ENCODE results near the gene RPTOR. TPM values are rescaled to one million over a fixed set of nuclear protein-coding genes. Genes with fewer than 3 reads are reported as not detected.

RPTOR gene
- polyA plus RNA-seq, 1 of the 3 experiments (the other 2 are of a cell fraction), result 14.9 TPM

DNA sequence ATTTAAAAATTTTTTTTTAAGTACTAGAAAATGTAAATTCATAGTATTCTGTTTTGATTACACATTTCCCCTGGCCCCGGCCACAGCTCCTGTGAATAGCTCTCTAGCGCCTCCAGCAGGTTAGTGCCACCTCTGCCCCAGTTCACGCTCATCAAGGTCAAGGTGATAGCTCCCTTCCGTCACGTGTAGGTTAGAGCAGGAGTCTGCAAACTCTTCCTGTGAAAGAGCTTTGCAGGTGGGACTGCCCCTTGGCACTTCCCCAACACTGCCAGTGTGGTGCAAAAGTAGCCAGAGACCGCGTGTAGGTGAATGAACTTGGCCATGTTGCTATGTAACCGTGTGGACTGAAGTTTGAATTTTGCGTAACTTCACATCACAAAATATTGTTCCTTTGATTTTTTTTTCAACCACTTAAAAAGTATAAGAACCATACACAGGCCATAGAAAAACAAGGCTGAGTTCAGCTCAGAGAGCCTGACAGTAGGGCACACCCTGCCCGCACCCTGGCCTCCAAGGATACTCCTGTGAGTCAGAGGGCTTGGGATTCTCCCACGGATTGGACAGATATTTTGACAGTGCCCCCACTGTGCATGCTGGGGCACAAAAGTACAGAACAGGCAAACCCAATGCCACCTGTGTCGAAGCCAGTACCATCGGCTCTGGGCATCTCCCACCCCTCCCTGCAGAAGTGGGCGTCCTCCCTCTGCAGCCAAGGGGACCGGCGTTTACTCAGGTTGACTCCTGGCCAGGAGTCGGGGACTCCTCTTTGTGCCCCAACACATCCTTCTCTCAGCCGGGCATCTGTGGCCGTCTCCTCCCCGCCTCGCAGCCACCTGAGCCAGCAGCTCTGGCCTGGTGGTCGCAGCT is 355.0 kb downstream of the RPTOR start:
- Histone ChIP-seq H3K4me2 (no peak overlapping the region), H3K79me2 (ENCODE audit: insufficient read depth) (no peaks in the 10 kb centered on the region), H3K9ac (no peak overlapping the region), H3K9me2 (no peaks in the 10 kb centered on the region), H4K20me1 (ENCODE audit: insufficient read depth) (no peaks in the 10 kb centered on the region), H3K9me3 (no peaks in the 10 kb centered on the region), H2AFZ (ENCODE audit: low read depth) (no peak overlapping the region), H3K4me3 (ENCODE audit: low read depth in 2 of 2, low read length in 1 of 2) (no peak overlapping the region), H3K4me1 (ENCODE audit: control insufficient read depth in 1 of 2, insufficient read depth in 2 of 2, low read depth in 1 of 2, low read length in 1 of 2) (no peaks in the 10 kb centered on the region), H3K27me3 (ENCODE audit: insufficient read depth) (no peaks in the 10 kb centered on the region), H3K27ac (ENCODE audit: low read depth in 2 of 2, low read length in 1 of 2) (no peak overlapping the region), H3K36me3 (replicated peaks in 1 of 2; ENCODE audit: control insufficient read depth in 1 of 2, insufficient read depth in 2 of 2, low read length in 1 of 2) (peaks cover 3 to 43% of the 10 kb centered on the region in 2 experiments), H3F3A (replicated peaks; ENCODE audit: insufficient read depth) (no peaks in the 10 kb centered on the region)
- ChIA-PET CTCF (interaction anchor here (0.6 to 5.2 kb wide), 39 partner anchors 11 to 476 kb away, joined by 3 to 45 read pairs (median 5); no protein-coding TSS in a partner anchor), POLR2A (interaction anchor here (0.6 kb wide), 1 partner anchor 30 kb away, joined by 3 read pairs; no protein-coding TSS in a partner anchor)
- DNase-seq, result peak; percentile 87
- TF ChIP-seq JUND (IDR thresholded peaks at IDR 0.05), result no peak
- TF ChIP-seq FOXM1 (IDR thresholded peaks at IDR 0.05; ENCODE audit: low read depth), result no peak
- no peak for TF ChIP-seq YY1 (IDR thresholded peaks at IDR 0.05; ENCODE audit: low read depth)
- TF ChIP-seq RFX5 (IDR thresholded peaks at IDR 0.05; ENCODE audit: low read length), result no peak
- no peak for TF ChIP-seq GATA2 (CRISPR knock-in tag; IDR thresholded peaks at IDR 0.05)
- no peak for TF ChIP-seq RXRA (IDR thresholded peaks at IDR 0.05; ENCODE audit: borderline replicate concordance, low read depth)
- TF ChIP-seq GABPA (IDR thresholded peaks at IDR 0.05; ENCODE audit: low read depth), result no peak
- peak; percentile 78 for TF ChIP-seq RAD21 (IDR thresholded peaks at IDR 0.05; ENCODE audit: low read length)
- TF ChIP-seq EZH2phosphoT487 (IDR thresholded peaks at IDR 0.05; ENCODE audit: borderline replicate concordance, low read depth), result no peak
- TF ChIP-seq, protein P1, sequence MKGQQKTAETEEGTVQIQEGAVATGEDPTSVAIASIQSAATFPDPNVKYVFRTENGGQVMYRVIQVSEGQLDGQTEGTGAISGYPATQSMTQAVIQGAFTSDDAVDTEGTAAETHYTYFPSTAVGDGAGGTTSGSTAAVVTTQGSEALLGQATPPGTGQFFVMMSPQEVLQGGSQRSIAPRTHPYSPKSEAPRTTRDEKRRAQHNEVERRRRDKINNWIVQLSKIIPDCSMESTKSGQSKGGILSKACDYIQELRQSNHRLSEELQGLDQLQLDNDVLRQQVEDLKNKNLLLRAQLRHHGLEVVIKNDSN (IDR thresholded peaks at IDR 0.05; ENCODE audit: borderline replicate concordance, low read depth), result no peak
- TF ChIP-seq, protein P2, sequence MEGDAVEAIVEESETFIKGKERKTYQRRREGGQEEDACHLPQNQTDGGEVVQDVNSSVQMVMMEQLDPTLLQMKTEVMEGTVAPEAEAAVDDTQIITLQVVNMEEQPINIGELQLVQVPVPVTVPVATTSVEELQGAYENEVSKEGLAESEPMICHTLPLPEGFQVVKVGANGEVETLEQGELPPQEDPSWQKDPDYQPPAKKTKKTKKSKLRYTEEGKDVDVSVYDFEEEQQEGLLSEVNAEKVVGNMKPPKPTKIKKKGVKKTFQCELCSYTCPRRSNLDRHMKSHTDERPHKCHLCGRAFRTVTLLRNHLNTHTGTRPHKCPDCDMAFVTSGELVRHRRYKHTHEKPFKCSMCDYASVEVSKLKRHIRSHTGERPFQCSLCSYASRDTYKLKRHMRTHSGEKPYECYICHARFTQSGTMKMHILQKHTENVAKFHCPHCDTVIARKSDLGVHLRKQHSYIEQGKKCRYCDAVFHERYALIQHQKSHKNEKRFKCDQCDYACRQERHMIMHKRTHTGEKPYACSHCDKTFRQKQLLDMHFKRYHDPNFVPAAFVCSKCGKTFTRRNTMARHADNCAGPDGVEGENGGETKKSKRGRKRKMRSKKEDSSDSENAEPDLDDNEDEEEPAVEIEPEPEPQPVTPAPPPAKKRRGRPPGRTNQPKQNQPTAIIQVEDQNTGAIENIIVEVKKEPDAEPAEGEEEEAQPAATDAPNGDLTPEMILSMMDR (IDR thresholded peaks at IDR 0.05), result peak; percentile 89
- no peak for TF ChIP-seq NFIC (IDR thresholded peaks at IDR 0.05; ENCODE audit: borderline replicate concordance)
- TF ChIP-seq POLR2AphosphoS5 (IDR thresholded peaks at IDR 0.05; ENCODE audit: low read depth, low read length), result no peak
- TF ChIP-seq, protein P3, sequence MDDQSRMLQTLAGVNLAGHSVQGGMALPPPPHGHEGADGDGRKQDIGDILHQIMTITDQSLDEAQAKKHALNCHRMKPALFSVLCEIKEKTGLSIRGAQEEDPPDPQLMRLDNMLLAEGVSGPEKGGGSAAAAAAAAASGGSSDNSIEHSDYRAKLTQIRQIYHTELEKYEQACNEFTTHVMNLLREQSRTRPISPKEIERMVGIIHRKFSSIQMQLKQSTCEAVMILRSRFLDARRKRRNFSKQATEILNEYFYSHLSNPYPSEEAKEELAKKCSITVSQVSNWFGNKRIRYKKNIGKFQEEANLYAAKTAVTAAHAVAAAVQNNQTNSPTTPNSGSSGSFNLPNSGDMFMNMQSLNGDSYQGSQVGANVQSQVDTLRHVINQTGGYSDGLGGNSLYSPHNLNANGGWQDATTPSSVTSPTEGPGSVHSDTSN (IDR thresholded peaks at IDR 0.05), result no peak
- peak; percentile 54 for TF ChIP-seq SMC3 (IDR thresholded peaks at IDR 0.05; ENCODE audit: low read depth, low read length)
- TF ChIP-seq, protein P4, sequence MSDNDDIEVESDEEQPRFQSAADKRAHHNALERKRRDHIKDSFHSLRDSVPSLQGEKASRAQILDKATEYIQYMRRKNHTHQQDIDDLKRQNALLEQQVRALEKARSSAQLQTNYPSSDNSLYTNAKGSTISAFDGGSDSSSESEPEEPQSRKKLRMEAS (IDR thresholded peaks at IDR 0.05; ENCODE audit: low read depth), result no peak
- 87% methylated on average over 22 of the region's 22 CpGs for WGBS (ENCODE audit: low lambda C conversion rate)
